SK-N-SH (cell line): ENCODE data around the gene GRPEL2. TPM values are rescaled to one million over a fixed set of nuclear protein-coding genes. Genes with fewer than 3 reads are reported as not detected.

Experiments
- CTCF ChIA-PET: fragments of 300-600, 350-600 bp; formaldehyde crosslinking; extraction: SDS; loops from one replicate; lab custom pipeline; 2021; lab: Yijun Ruan, JAX
- POLR2A ChIA-PET: fragments of 350-600 bp; sonication (Branson Sonifier 250); formaldehyde crosslinking; extraction: SDS; loops from one replicate; lab custom pipeline; 2020; ENCODE audit warnings: antibody characterized with exemption, inconsistent platforms; lab: Yijun Ruan, JAX
- DNase-seq: peaks from one replicate; pipeline ENCODE4 v3.0.0; 2012
- H2AFZ ChIP-seq: fragments of 200-600 bp; sonication (generic); 2 replicates; pipeline ENCODE4 v1.8.1; 2016; ENCODE audit warnings: antibody characterized with exemption, mild to moderate bottlenecking, low read depth
- H3F3A ChIP-seq: fragments of 200-600 bp; sonication (generic); replicated peaks from 2 replicates; pipeline ENCODE3; 2016; ENCODE audit warnings: antibody characterized with exemption, mild to moderate bottlenecking; ENCODE audit not compliant: insufficient read depth
- H3K27ac ChIP-seq, 2 experiments: fragments of 200-500 bp in 1 of 2; fragments of 200-600 bp in 1 of 2; sonication (Bioruptor generic) in 1 of 2; sonication (generic), shearing (Covaris generic) in 1 of 2; 2 replicates each; pipeline versions ENCODE4 v1.5.1 to v1.6.1; 2014 to 2016; ENCODE audit warnings: low read depth in 2 of 2, inconsistent platforms in 1 of 2, low read length in 1 of 2, mild to moderate bottlenecking in 1 of 2, mixed read lengths in 1 of 2
- H3K27me3 ChIP-seq: fragments of 200-600 bp; sonication (generic), shearing (Covaris generic); 2 replicates; pipeline ENCODE4 v1.6.1; 2016; ENCODE audit warnings: mixed run types; ENCODE audit not compliant: insufficient read depth
- H3K36me3 ChIP-seq, 2 experiments: fragments of 200-500 bp in 1 of 2; fragments of 200-600 bp in 1 of 2; sonication (Bioruptor generic) in 1 of 2; sonication (generic) in 1 of 2; replicated peaks in 1 of 2; 2 replicates each; pipeline versions ENCODE3 to v1.5.1; 2014 to 2016; ENCODE audit warnings: low read length in 1 of 2, mild to moderate bottlenecking in 1 of 2; ENCODE audit not compliant: insufficient read depth in 2 of 2, control insufficient read depth in 1 of 2
- H3K4me1 ChIP-seq, 2 experiments: fragments of 200-500 bp in 1 of 2; fragments of 200-600 bp in 1 of 2; sonication (Bioruptor generic) in 1 of 2; sonication (generic), shearing (Covaris generic) in 1 of 2; 2 replicates each; pipeline versions ENCODE4 v1.5.1 to v1.6.1; 2014 to 2016; ENCODE audit warnings: low read depth in 1 of 2, low read length in 1 of 2, mixed run types in 1 of 2; ENCODE audit not compliant: insufficient read depth in 2 of 2, control insufficient read depth in 1 of 2
- H3K4me2 ChIP-seq: fragments of 200-600 bp; sonication (generic), shearing (Covaris generic); 2 replicates; pipeline ENCODE4 v1.6.1; 2017; ENCODE audit warnings: mixed run types
- H3K4me3 ChIP-seq, 2 experiments: fragments of 200-500 bp in 1 of 2; fragments of 200-600 bp in 1 of 2; sonication (Bioruptor generic) in 1 of 2; sonication (generic), shearing (Covaris generic) in 1 of 2; 2 replicates each; pipeline versions ENCODE4 v1.5.1 to v1.8.1; 2014 to 2016; ENCODE audit warnings: low read depth in 2 of 2, inconsistent platforms in 1 of 2, low read length in 1 of 2, mild to moderate bottlenecking in 1 of 2, mixed read lengths in 1 of 2, moderate library complexity in 1 of 2
- H3K79me2 ChIP-seq: fragments of 200-600 bp; sonication (generic); 2 replicates; pipeline ENCODE4 v1.8.1; 2017; ENCODE audit warnings: mild to moderate bottlenecking; ENCODE audit not compliant: insufficient read depth
- H3K9ac ChIP-seq: fragments of 200-600 bp; sonication (generic); 2 replicates; pipeline ENCODE4 v1.6.1; 2017; ENCODE audit warnings: mixed run types
- H3K9me2 ChIP-seq: fragments of 200-600 bp; sonication (generic); 2 replicates; pipeline ENCODE4 v1.6.1; 2017; ENCODE audit warnings: mixed run types
- H3K9me3 ChIP-seq: fragments of 200-600 bp; sonication (generic); 2 replicates; pipeline ENCODE4 v1.6.1; 2017; ENCODE audit warnings: mixed run types, mild to moderate bottlenecking, moderate library complexity
- H4K20me1 ChIP-seq: fragments of 200-600 bp; sonication (generic); 2 replicates; pipeline ENCODE4 v1.6.1; 2017; ENCODE audit warnings: mild to moderate bottlenecking, mixed run types; ENCODE audit not compliant: insufficient read depth
- CHD2 ChIP-seq: fragments of 150-350 bp; IDR thresholded peaks from 2 replicates; pipeline ENCODE4 v1.6.1; 2018; ENCODE audit warnings: low read length; ENCODE audit not compliant: partially characterized antibody
- ELF1 ChIP-seq: IDR thresholded peaks from 2 replicates; pipeline ENCODE4 v1.4.0; 2012
- GABPA ChIP-seq: IDR thresholded peaks from 2 replicates; pipeline ENCODE4 v1.4.0; 2012; ENCODE audit warnings: low read depth, mild to moderate bottlenecking
- NFIC ChIP-seq: IDR thresholded peaks from 2 replicates; pipeline ENCODE4 v1.4.0; 2012; ENCODE audit warnings: borderline replicate concordance
- NRF1 ChIP-seq: IDR thresholded peaks from 2 replicates; pipeline ENCODE4 v1.6.1; 2012; ENCODE audit warnings: low read depth, mild to moderate bottlenecking, low read length
- RCOR1 ChIP-seq: fragments of 150-350 bp; IDR thresholded peaks from 2 replicates; pipeline ENCODE4 v1.6.1; 2017; ENCODE audit warnings: antibody characterized with exemption, low read length
- YY1 ChIP-seq: IDR thresholded peaks from 2 replicates; pipeline ENCODE4 v1.4.0; 2012; ENCODE audit warnings: low read depth, mild to moderate bottlenecking
- WGBS: methylation state at CpG from one replicate; pipeline ENCODE4 v1.1.6; 2017; ENCODE audit warnings: low lambda C conversion rate; 5-methylcytosine and 5-hydroxymethylcytosine counted together
- polyA plus RNA-seq, 3 experiments: library from polyadenylated mRNA; depleted of rRNA; stranded (reverse); fragments of >200 nt; gene quantifications; 2 replicates each; pipeline ENCODE4 v1.2.3, GENCODE V29; 2012
- TF ChIP-seq, protein P1 (sequence below): IDR thresholded peaks from 2 replicates; pipeline ENCODE4; 2012
- TF ChIP-seq, protein P2 (sequence below): fragments of 150-350 bp; IDR thresholded peaks from 2 replicates; pipeline ENCODE4 v1.6.1; 2017; ENCODE audit warnings: antibody characterized with exemption, low read length, low read depth, borderline replicate concordance
- TF ChIP-seq, protein P3 (sequence below): IDR thresholded peaks from 2 replicates; pipeline ENCODE4 v1.4.0; 2012; ENCODE audit warnings: low read depth, borderline replicate concordance
- TF ChIP-seq, protein P4 (sequence below): IDR thresholded peaks from 2 replicates; pipeline ENCODE4 v1.4.0; 2012; ENCODE audit warnings: low read depth, borderline replicate concordance

Gene GRPEL2
- polyA plus RNA-seq, 1 of the 3 experiments (the other 2 are of a cell fraction) = 4.6 TPM

DNA sequence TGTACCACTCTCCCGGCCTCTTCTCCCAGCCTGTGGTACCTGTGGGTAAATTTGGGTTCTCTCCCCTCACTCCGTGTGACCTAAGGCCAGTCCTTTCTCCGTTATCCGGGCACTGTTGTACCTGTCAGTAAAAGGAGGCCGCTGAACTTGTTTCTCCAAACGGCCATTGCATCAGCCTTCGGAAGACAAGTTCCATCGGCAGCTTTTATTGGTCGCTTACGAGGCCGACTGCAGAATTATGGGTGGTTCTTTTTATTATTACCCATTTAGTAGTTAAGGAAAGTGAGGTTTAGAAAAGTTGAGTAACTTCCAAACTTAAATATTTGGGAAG is 558 bp downstream of the GRPEL2 start:
- CTCF ChIA-PET = interaction anchor here (0.9 to 3.5 kb wide), 8 partner anchors 12 to 219 kb away, joined by 3 to 12 read pairs (median 6); partner anchors contain the start of gene PCYOX1L
- Histone ChIP-seq H4K20me1 (no peaks in the 10 kb centered on the region; the same call in 1 of the 2 replicates), H3K4me1 (peaks cover 0 to 15% of the 10 kb centered on the region in 2 experiments; a peak in 3 of 4 replicates), H3K27me3 (no peaks in the 10 kb centered on the region), H3K4me2 (peak overlapping the region; percentile 93), H3K27ac (peak overlapping the region; percentile 70 to 93), H3K9me3 (no peaks in the 10 kb centered on the region), H3K4me3 (peak overlapping the region; percentile 94 to 100), H2AFZ (peak overlapping the region; percentile 49; the same call in 1 of the 2 replicates), H3K79me2 (peaks cover 53% of the 10 kb centered on the region), H3K9me2 (no peaks in the 10 kb centered on the region), H3F3A (peaks cover 16% of the 10 kb centered on the region), H3K36me3 (peaks cover 35 to 38% of the 10 kb centered on the region in 2 experiments), H3K9ac (peak overlapping the region; percentile 83)
- 0% methylated on average over 11 of the region's 11 CpGs for WGBS
- POLR2A ChIA-PET = interaction anchor here (0.6 to 4.0 kb wide), 7 partner anchors 11 to 938 kb away, joined by 3 to 38 read pairs (median 5); partner anchors contain the start of genes ARHGEF37, CSNK1A1 and PCYOX1L
- TF ChIP-seq YY1 (no peak), ELF1 (no peak), GABPA (no peak), NFIC (no peak)
- TF ChIP-seq, protein P1, sequence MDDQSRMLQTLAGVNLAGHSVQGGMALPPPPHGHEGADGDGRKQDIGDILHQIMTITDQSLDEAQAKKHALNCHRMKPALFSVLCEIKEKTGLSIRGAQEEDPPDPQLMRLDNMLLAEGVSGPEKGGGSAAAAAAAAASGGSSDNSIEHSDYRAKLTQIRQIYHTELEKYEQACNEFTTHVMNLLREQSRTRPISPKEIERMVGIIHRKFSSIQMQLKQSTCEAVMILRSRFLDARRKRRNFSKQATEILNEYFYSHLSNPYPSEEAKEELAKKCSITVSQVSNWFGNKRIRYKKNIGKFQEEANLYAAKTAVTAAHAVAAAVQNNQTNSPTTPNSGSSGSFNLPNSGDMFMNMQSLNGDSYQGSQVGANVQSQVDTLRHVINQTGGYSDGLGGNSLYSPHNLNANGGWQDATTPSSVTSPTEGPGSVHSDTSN = no peak
- TF ChIP-seq, protein P2, sequence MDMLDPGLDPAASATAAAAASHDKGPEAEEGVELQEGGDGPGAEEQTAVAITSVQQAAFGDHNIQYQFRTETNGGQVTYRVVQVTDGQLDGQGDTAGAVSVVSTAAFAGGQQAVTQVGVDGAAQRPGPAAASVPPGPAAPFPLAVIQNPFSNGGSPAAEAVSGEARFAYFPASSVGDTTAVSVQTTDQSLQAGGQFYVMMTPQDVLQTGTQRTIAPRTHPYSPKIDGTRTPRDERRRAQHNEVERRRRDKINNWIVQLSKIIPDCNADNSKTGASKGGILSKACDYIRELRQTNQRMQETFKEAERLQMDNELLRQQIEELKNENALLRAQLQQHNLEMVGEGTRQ = no peak
- DNase-seq = no peak

DNA sequence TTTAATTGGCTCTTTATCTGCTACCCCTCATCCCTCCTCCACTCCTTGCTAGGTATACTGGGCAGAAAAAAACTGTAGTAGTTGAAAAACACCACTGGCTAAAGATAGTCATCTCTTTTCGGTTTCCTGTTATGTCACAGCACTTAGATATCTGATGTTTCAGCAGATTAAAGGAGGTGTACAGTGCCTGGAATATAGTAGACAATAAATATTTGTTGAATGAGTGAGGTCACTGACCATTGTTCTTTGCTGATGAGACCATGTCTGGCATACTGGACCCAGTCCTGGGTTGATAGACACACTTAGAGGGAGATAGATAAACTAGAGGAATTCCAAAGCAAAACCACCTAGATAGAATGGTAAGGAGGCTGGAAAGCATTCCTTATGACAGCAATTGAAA is 3.2 kb downstream of the GRPEL2 start:
- H3K36me3 ChIP-seq = peaks cover 59 to 64% of the 10 kb centered on the region in 2 experiments

More for the DNA sequence above, 3.2 kb downstream of the GRPEL2 start:
- no peaks in the 10 kb centered on the region for H3K27me3 ChIP-seq
- H3K27ac ChIP-seq = no peak overlapping the region; a peak in 1 of 4 replicates
- H3K4me3 ChIP-seq = no peak overlapping the region
- no peak overlapping the region for H2AFZ ChIP-seq
- whole genome bisulfite sequencing = 50% methylated on average over 1 of the region's 1 CpG
- DNase-seq = no peak
- H3K9ac ChIP-seq = no peak overlapping the region
- H3K79me2 ChIP-seq = peaks cover 71% of the 10 kb centered on the region
- H3K9me2 ChIP-seq = no peaks in the 10 kb centered on the region
- TF ChIP-seq, protein P3, sequence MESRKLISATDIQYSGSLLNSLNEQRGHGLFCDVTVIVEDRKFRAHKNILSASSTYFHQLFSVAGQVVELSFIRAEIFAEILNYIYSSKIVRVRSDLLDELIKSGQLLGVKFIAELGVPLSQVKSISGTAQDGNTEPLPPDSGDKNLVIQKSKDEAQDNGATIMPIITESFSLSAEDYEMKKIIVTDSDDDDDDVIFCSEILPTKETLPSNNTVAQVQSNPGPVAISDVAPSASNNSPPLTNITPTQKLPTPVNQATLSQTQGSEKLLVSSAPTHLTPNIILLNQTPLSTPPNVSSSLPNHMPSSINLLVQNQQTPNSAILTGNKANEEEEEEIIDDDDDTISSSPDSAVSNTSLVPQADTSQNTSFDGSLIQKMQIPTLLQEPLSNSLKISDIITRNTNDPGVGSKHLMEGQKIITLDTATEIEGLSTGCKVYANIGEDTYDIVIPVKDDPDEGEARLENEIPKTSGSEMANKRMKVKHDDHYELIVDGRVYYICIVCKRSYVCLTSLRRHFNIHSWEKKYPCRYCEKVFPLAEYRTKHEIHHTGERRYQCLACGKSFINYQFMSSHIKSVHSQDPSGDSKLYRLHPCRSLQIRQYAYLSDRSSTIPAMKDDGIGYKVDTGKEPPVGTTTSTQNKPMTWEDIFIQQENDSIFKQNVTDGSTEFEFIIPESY = no peak
- TF ChIP-seq YY1 (no peak), RCOR1 (no peak), NRF1 (no peak), CHD2 (no peak)
- TF ChIP-seq, protein P4, sequence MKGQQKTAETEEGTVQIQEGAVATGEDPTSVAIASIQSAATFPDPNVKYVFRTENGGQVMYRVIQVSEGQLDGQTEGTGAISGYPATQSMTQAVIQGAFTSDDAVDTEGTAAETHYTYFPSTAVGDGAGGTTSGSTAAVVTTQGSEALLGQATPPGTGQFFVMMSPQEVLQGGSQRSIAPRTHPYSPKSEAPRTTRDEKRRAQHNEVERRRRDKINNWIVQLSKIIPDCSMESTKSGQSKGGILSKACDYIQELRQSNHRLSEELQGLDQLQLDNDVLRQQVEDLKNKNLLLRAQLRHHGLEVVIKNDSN = no peak
- H3K9me3 ChIP-seq = no peaks in the 10 kb centered on the region
- H4K20me1 ChIP-seq = no peaks in the 10 kb centered on the region; the same call in 1 of the 2 replicates
- POLR2A ChIA-PET = no interaction called here
- CTCF ChIA-PET = interaction anchor here (1.0 to 1.7 kb wide), 4 partner anchors 9 to 23 kb away, joined by 3 to 6 read pairs (median 4); partner anchors contain the start of gene PCYOX1L
- H3F3A ChIP-seq = peaks cover 25% of the 10 kb centered on the region
- no peak overlapping the region for H3K4me2 ChIP-seq
- H3K4me1 ChIP-seq = peaks cover 0 to 15% of the 10 kb centered on the region in 2 experiments; a peak in 3 of 4 replicates
